Anterior cingulate cortex (tissue), 58 donors: ENCODE results near the gene STOX2.

ENCODE experiments used
- DNase-seq, 58 donors: peaks; one replicate each; lab custom pipeline; 2025; lab: John Stamatoyannopoulos, UW

Gene STOX2

GRCh38 chr4:183888564-183888963 lies 16.5 kb upstream of the STOX2 start:
- no peak for DNase-seq

- no peak for DNase-seq
Measured at GRCh38 chr4:183889190-183889589, 15.9 kb upstream of the STOX2 start.

GRCh38 chr4:183897193-183897592 lies 7.9 kb upstream of the STOX2 start:
- no peak for DNase-seq

GRCh38 chr4:183898456-183898855 lies 6.7 kb upstream of the STOX2 start:
- DNase-seq = no peak

GRCh38 chr4:183903021-183903760 lies 1.9 kb upstream of the STOX2 start:
- DNase-seq = peak in 11 of 58 donors; percentile 3 to 35 (median 10)

GRCh38 chr4:183905593-183906488 lies 734 bp downstream of the STOX2 start:
- peak; percentile 14 to 91 (median 72) for DNase-seq

- DNase-seq = peak in 11 of 58 donors; percentile 45 to 74 (median 63)
Measured at GRCh38 chr4:183906489-183906738, 1.3 kb downstream of the STOX2 start.

- DNase-seq = peak in 51 of 58 donors; percentile 7 to 68 (median 45)
Measured at GRCh38 chr4:183906739-183907651, 1.9 kb downstream of the STOX2 start.

GRCh38 chr4:183907871-183908683 lies 3.0 kb downstream of the STOX2 start:
- no peak for DNase-seq

- DNase-seq = no peak
Measured at GRCh38 chr4:183909187-183909586, 4.1 kb downstream of the STOX2 start.

GRCh38 chr4:183909801-183910200 lies 4.7 kb downstream of the STOX2 start:
- DNase-seq = no peak

GRCh38 chr4:183912585-183912984 lies 7.5 kb downstream of the STOX2 start:
- DNase-seq = no peak

- DNase-seq = no peak
Measured at GRCh38 chr4:183915976-183916375, 10.9 kb downstream of the STOX2 start.

GRCh38 chr4:183918696-183919095 lies 13.6 kb downstream of the STOX2 start:
- no peak for DNase-seq

- DNase-seq = peak in 1 of 58 donors; percentile 7
Measured at GRCh38 chr4:183919141-183919540, 14.0 kb downstream of the STOX2 start.

GRCh38 chr4:183920512-183920911 lies 15.4 kb downstream of the STOX2 start:
- no peak for DNase-seq

GRCh38 chr4:183921335-183921734 lies 16.2 kb downstream of the STOX2 start:
- DNase-seq = no peak

GRCh38 chr4:183924362-183925044 lies 19.4 kb downstream of the STOX2 start:
- no peak for DNase-seq

- DNase-seq = no peak
Measured at GRCh38 chr4:183926950-183927349, 21.8 kb downstream of the STOX2 start.
